ENCODE measurements around the gene KIF18B.
A peak's percentile ranks its signal among the peaks of the same experiment; 100 is the strongest.

Gene KIF18B

DNA sequence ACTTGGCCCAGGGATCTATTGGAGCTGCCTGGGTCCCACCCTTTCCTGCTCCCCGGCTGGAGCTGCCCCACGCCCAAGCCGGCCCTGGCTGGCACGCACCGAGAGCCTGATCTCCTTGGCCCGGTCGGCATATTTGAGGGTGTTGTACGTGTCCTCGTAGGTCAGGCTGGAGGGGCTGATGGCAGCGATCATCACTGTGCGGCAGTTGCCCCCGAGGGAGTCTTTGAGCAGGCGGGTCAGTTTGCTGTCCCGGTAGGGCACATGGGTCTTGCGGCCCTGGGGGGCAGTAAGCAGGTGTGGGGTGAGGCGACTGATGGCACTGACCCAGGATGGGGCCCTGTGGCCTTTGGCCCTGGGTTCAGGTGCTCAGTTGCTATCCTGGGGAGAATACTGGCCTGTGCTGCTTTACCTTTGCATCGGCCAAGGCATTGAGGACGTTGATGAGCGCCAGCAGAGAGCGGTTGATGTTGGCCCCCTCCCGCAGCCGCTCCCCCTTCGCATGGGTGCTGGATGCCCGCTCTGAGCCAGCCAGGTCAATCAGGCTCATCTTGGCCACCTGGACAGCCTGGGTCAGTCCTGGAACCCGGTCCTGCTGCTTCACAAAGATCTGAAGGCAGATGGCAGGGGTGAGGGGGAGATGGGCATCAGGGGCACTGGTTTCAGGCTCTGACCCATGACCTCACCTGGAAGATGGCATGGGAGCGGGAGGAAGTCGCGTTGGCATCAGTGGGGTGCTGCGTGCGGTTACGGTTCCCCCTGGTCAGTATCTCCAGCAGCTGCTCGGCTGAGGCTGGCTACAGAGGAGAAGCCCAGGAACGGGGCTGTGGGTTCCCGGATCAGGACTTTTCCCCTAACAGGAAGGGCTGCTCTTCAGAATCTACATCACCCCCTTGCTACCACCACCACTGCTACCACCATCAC lies 13.5 kb downstream of the KIF18B start:
- DNase-seq = no peak

DNA sequence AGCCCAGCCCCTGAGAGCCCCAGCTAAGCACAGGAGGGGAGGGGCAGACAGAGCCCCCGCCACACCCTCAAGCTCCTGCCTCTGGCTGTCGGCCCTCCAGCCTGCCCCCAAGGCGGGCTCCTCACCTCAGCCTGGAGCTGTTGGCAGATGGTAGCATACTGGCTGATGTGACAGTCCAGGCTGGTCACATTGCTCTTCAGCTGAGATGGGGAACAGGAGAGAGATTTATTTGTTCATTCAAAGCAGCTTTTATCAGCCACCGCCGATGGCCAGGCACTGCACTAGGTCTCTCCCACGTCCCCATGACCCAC lies 14.8 kb downstream of the KIF18B start:
- no peak for DNase-seq

DNA sequence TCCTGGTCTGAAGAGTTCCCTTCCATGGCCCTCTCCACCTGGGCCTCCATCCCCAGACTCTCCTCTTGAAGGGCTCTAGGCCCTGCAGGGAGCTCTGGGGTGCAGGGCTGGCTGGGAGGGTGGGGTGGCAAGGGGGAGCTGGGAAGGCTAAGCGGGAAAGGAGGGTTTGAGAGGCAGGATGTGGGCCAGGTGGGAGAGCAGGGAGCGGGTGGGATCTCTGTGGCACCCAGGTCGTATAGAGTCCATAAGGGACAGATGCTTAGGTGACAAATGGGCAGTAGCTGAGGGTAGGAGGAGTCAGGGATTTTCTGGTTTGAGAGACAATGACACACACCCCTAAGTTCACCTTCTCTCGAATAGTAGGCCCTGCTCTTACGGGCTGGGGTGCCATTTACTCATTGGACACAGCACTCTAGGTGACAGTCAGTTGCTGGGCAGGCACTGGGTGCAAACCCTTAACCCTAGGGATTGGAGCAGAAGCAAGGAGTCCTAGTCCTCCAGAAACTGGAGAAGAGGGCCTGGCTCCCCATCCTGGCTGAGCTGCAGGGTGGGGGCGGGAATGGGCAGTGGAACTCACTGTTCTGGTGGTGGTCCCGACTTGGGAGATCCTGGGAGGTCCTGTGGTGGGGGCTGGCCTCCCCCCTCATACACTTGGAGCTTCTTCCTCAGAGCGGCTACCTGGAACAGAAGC lies 15.3 kb downstream of the KIF18B start:
- DNase-seq = no peak

GRCh38 chr17:44931376-44931775 lies 16.2 kb downstream of the KIF18B start:
- DNase-seq = no peak

- no peak for DNase-seq
These were observed 16.9 kb downstream of the KIF18B start for GRCh38 chr17:44930667-44931066.

GRCh38 chr17:44928950-44929720 lies 18.4 kb downstream of the KIF18B start:
- no peak for DNase-seq

- DNase-seq = no peak
These were observed 19.4 kb downstream of the KIF18B start for GRCh38 chr17:44928136-44928535.

DNA sequence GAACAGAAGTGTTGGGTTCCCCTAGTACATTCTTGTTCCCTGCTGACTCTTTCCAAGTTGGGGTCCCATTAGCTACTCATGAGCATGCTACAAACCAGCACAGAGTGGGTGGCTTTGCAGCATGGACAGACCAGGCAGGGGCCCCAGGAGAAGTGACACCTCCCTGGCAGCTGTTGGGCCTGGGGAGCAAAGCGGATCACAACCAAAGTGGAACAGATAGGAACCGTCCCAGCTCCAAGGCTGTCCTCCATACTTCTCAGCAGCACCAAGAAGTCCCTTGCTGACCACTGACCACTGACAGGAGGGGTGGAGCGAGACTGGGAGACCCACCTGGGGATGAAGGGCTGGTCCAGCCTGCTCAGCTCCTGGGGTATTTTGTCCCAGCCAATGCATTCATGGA lies 19.9 kb downstream of the KIF18B start:
- no peak for DNase-seq

DNA sequence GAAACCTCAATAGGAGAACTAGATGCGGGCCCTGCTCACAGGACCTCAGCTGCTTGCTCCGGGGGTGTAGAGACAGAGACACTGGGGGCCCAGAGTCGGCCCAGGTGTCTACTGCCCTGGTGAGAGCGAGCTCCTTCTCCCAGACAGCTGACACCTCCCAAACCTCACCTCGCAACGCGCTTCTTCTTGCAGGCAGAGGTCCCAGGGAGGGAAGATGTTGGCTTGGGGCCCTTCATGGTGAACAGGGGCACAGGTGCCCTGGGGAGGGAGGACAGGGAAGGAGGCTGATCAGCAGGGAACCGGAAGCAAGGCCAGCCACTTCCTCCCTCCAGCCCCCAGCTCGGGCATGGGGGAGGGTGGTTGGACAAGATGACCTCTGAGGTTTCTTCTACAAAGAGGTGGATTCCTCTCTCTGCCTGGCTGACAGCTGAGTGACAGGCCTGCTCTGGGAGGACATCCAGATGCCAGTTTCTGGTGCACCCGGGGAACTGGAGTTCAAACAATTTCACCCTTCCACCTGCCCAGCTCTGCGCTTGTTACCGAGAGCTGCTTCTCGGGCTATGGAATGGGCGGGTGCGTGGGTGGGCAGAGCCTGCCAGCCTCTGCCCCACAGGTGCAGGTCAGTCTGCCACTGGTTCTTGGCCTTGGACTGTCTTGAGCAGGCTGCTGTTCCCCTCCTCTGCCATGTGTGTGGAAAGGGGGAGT lies 20.6 kb downstream of the KIF18B start:
- DNase-seq = no peak

DNA sequence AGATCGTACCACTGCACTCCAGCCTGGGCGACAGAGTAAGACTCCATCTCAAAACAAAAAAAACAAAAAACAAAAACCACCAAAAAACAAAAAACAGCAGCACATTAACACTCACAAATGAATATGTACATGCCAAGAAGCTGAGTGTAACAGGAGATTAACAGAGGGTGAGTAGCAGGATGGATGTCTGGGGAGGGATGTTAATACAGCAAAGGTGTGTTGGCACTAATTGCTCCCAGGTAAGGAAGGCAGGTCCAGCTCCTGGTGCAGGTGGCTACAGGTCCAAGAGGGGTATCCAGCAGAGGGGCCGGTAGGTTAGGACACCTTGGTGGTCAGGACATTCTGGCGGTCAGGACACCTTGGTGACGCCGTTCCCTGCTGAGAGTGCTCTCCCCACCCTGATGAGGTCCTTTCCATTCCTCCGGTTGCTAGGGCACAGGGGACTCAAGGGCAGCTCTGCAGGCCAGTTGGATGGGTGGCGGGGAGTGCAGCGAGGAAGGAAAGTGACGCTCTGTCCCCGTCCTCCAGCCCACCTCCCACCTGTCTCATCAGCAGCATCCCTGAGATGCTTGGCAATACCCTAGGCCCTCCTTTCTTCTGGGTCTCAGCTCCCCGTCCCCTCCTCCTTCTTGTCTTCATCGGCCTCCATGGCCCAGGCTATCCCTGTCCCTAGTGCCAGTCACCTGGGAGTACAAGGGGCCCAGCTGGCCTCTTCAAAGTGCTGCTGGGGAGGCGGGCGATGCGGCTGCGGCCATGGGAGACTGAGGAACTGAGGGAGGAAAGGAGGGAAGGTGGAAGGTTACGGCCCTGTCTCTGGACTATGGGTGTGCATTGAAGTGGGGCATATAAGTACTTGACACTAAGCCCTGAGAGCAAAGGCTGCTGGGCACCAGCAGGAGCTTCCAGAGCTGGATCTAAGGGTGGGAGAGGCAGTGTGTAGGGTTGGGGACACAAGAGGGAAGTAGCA lies 21.6 kb downstream of the KIF18B start:
- DNase-seq = no peak

- no peak for DNase-seq
These were observed 23.4 kb downstream of the KIF18B start for GRCh38 chr17:44924107-44924544.

GRCh38 chr17:44922746-44923470 lies 24.7 kb downstream of the KIF18B start:
- no peak for DNase-seq

- no peak for DNase-seq
These were observed 25.4 kb downstream of the KIF18B start for GRCh38 chr17:44922136-44922535.

- no peak for DNase-seq
These were observed 26.3 kb downstream of the KIF18B start for GRCh38 chr17:44921122-44921882.

DNA sequence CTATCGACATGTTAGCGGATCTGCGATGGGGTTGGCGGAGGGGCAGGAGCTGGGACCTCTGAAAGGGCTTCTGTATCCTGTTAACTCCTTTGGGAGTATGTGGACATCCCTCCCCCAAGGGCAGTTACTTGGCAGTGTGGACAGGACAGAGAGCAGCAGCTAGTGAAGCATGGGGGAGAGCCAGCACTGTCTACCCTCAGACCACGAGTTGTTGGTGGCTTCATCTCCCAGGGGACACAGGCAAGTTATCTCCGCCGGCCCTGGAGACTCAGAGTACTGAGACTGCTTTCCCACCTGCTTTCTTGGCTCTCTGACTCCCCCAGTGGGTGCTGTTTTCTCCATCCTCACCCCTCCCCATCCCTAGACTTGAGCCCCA lies 27.0 kb downstream of the KIF18B start:
- no peak for DNase-seq

- DNase-seq = peak; percentile 74
These were observed 27.5 kb downstream of the KIF18B start for GRCh38 chr17:44919885-44920564.

DNA sequence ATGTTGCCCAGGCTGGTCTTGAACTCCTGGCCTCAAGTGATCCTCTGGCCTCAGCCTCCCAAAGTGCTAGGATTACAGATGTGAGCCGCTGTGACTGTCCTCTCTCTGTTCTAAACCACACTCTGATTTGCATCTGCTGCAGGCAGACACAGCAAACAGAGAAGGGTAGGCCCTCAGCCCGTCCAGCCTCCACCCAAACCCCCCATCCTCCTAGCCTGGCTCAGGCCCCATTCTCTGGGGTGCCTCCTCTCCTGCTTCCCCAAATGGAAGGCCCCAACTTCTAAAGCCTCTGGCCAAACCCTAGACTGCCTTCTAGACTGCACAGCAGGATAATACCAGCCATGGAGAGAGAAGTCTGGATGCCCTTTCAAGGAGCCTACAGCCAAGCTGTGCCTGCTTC lies 28.2 kb downstream of the KIF18B start:
- DNase-seq = no peak

DNA sequence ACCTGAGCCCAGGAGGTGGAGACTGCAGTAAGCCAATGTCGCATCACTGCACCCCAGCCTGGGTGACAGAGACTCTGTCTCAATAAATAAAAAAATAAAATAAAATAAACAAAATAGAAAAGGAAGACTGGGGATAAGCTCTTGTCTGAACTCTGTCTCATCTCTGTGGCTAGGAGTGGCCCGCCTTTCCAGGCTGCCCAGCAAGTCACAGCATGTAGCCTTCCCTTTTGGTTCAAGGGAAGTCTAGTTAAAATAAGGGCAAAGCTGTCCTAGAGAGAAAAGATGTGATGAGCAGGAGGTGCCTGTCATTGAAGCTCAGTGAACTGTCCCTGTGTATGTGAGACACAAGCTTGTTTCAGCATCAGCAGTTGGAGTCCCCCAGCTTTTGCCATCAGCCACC lies 29.6 kb downstream of the KIF18B start:
- no peak for DNase-seq

DNA sequence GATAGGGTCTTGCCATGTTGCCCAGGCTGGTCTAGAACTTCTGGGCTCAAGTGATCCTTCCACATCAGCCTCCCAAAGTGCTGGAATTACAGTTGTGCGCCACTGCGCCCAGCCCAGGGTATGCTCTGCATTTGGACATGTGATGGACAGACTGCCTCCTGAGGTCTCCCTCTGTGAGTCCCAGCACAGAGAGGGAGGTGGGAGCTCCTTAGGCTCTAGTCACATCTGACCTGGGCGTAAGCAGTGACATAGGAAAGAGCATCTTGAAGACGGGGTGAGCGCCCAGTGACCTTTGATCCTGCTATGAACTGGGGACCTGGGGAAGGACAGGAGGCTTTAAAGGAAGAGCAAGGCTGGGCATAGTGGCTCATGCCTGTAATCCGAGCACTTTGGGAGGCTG lies 30.1 kb downstream of the KIF18B start:
- DNase-seq = no peak

- DNase-seq = no peak
These were observed 30.8 kb downstream of the KIF18B start for GRCh38 chr17:44916781-44917241.

All from NCI-H345 (cell line).